Gastrocnemius medialis (tissue), 4 donors: ENCODE measurements around the gene STRADA.

Experiments
- POLR2A ChIP-seq, 2 donors: fragments of 450-650 bp; IDR thresholded peaks; one replicate each; pipeline ENCODE4 v1.6.1; 2017; ENCODE audit warnings: antibody characterized with exemption in 2 of 2, mild to moderate bottlenecking in 2 of 2, moderate library complexity in 2 of 2
- TF ChIP-seq, protein P1 (sequence below), 5 experiments: fragments of 450-650 bp in 3 of 5; fragments of 200-600 bp in 2 of 5; sonication (generic) in 2 of 5; IDR thresholded peaks in 4 of 5; conservative IDR thresholded peaks in 1 of 5; 1 replicate in 4 of 5; 2 replicates in 1 of 5; pipeline ENCODE4 v1.5.1; 2016 to 2019; ENCODE audit warnings: antibody characterized with exemption in 5 of 5, mild to moderate bottlenecking in 3 of 5, moderate library complexity in 3 of 5

DNA sequence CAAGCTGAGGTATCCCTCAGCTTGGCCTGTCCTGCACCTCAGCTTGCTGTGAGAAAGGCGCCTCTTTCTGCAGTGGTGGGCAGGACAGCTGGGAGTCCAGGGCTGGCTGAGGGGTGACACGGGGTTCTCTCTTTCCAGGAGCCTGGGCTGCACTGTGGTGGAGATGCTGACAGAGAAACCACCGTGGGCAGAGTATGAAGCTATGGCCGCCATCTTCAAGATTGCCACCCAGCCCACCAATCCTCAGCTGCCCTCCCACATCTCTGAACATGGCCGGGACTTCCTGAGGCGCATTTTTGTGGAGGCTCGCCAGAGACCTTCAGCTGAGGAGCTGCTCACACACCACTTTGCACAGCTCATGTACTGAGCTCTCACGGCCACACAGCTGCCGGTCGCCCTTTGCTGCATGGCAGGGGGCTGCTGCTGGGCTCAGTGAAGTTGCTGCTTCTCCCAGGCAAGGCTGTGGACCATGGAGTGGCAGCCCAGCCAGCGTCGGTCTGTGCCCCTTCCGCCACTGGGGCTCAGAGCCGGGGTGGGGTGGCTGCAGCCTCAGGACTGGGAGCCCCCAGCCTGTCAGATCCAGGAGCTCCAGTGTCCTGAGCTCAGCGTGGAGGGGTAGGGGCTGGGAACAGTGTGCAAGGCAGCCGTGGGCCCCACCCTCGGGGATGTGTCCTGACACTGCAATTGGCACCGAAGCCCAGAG is 48.0 kb downstream of the STRADA start:
- TF ChIP-seq, protein P1, sequence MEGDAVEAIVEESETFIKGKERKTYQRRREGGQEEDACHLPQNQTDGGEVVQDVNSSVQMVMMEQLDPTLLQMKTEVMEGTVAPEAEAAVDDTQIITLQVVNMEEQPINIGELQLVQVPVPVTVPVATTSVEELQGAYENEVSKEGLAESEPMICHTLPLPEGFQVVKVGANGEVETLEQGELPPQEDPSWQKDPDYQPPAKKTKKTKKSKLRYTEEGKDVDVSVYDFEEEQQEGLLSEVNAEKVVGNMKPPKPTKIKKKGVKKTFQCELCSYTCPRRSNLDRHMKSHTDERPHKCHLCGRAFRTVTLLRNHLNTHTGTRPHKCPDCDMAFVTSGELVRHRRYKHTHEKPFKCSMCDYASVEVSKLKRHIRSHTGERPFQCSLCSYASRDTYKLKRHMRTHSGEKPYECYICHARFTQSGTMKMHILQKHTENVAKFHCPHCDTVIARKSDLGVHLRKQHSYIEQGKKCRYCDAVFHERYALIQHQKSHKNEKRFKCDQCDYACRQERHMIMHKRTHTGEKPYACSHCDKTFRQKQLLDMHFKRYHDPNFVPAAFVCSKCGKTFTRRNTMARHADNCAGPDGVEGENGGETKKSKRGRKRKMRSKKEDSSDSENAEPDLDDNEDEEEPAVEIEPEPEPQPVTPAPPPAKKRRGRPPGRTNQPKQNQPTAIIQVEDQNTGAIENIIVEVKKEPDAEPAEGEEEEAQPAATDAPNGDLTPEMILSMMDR (IDR thresholded peaks at IDR 0.05 in 4 of 5, conservative IDR thresholded peaks at IDR 0.05 in 1 of 5), result no peak
- no peak for TF ChIP-seq POLR2A (IDR thresholded peaks at IDR 0.05)
